Measurements from ENCODE around the gene CEACAM8.
"Not testable (repeated sequence)": the region's sequence is repeated elsewhere in the genome, so short reads cannot be mapped to it uniquely, and the experiment has no call there.

The CEACAM8 gene

DNA sequence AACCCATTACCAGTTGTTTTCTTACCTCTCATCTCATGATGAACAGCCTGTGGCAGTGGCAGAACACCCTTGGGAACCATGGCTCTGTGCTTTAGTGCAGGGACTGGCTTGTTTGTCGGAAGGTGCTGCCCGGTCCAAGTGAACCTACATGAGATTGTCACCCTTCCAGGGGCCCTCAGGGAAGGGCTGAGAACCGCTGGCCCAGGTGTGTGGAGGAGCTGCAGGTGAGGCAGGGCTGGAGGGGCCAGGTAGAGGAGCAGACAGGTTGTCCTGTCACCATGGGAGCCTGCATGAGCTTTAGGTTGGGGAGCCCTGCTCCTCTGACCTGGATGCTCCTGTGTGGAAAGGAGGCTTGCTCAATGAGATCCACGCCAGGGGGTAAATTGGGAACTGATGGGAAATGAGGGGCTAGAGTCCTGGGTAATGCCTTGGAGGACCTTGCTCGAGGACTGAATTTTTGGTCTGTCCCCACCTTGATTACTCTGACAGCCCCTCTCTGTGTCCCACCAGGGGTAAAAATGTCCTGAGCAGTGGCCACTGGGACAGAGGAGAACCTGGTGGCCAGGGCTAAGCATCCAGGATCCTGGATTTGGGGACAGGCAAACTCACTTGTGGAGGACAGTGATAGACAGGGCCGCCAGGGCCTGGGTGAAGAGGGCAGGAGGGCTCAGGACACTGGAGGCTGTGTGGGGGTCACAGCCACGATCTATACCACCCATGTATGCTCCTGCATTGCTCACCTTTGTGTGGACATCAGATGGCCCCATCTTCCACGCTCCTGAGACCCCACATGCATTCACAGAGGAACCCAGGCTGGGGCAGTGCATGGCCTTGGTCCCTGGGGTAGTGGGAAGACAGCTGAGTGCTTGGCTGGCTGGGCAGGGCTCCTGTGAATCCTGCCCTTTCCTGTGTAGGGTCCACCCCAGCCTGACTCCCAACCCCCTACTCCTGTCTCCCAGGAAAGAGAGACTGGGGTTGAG lies 42.3 kb downstream of the CEACAM8 start:
- H3K9me3 ChIP-seq (ENCODE audit: control insufficient read depth, insufficient read depth, low read length): no peaks in the 10 kb centered on the region; the same call in 1 of the 2 replicates
- TF ChIP-seq, protein P1, sequence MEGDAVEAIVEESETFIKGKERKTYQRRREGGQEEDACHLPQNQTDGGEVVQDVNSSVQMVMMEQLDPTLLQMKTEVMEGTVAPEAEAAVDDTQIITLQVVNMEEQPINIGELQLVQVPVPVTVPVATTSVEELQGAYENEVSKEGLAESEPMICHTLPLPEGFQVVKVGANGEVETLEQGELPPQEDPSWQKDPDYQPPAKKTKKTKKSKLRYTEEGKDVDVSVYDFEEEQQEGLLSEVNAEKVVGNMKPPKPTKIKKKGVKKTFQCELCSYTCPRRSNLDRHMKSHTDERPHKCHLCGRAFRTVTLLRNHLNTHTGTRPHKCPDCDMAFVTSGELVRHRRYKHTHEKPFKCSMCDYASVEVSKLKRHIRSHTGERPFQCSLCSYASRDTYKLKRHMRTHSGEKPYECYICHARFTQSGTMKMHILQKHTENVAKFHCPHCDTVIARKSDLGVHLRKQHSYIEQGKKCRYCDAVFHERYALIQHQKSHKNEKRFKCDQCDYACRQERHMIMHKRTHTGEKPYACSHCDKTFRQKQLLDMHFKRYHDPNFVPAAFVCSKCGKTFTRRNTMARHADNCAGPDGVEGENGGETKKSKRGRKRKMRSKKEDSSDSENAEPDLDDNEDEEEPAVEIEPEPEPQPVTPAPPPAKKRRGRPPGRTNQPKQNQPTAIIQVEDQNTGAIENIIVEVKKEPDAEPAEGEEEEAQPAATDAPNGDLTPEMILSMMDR (IDR thresholded peaks at IDR 0.05; ENCODE audit: low read depth, low read length, poor library complexity, severe bottlenecking): no peak
- TF ChIP-seq EZH2phosphoT487 (IDR thresholded peaks at IDR 0.05; ENCODE audit: borderline replicate concordance, low read length): no peak

DNA sequence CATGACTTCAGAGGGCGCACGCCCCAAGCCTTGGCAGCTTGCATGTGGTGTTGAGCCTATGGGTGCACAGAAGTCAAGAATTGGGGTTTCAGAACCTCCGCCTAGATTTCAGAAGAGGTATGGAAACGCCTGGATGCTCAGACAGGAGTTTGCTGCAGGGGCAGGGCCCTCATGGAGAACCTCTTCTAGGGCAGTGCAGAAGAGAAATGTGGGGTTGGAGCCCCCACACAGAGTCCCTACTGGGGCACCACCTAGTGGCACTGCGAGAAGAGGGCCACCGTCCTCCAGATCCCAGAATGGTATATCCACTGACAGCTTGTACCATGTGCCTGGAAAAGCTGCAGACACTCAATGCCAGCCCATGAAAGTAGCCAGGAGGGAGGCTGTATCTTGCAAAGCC lies 44.2 kb downstream of the CEACAM8 start:
- H3K36me3 ChIP-seq (ENCODE audit: control insufficient read depth, low read length); H3K4me3 ChIP-seq (ENCODE audit: low read length); H4K20me1 ChIP-seq (ENCODE audit: control insufficient read depth, insufficient read depth, low read depth, low read length); H3F3A ChIP-seq (ENCODE audit: control insufficient read depth, insufficient read depth); H3K27me3 ChIP-seq (ENCODE audit: control insufficient read depth, low read length); H3K79me2 ChIP-seq (ENCODE audit: control insufficient read depth, low read length); H3K27ac ChIP-seq (ENCODE audit: low read depth, low read length); H3K9me2 ChIP-seq (replicated peaks; ENCODE audit: control insufficient read depth, low read length); H3K9me3 ChIP-seq (ENCODE audit: control insufficient read depth, insufficient read depth, low read length); H3K4me2 ChIP-seq (ENCODE audit: low read length); H3K4me1 ChIP-seq (ENCODE audit: control insufficient read depth, low read length): not testable (repeated sequence)

More for the DNA sequence above, 42.3 kb downstream of the CEACAM8 start:
- no peak overlapping the region for H3K4me2 ChIP-seq (ENCODE audit: low read length)
- no peaks in the 10 kb centered on the region for H3F3A ChIP-seq (ENCODE audit: control insufficient read depth, insufficient read depth)
- H3K27ac ChIP-seq (ENCODE audit: low read depth, low read length): no peak overlapping the region
- H3K79me2 ChIP-seq (ENCODE audit: control insufficient read depth, low read length): no peaks in the 10 kb centered on the region
- no peak overlapping the region for H3K4me3 ChIP-seq (ENCODE audit: low read length)
- H3K27me3 ChIP-seq (ENCODE audit: control insufficient read depth, low read length): peaks cover 10% of the 10 kb centered on the region; the same call in 1 of the 2 replicates
- no peaks in the 10 kb centered on the region for H4K20me1 ChIP-seq (ENCODE audit: control insufficient read depth, insufficient read depth, low read depth, low read length)
- no peaks in the 10 kb centered on the region for H3K9me2 ChIP-seq (replicated peaks; ENCODE audit: control insufficient read depth, low read length)
- H3K36me3 ChIP-seq (ENCODE audit: control insufficient read depth, low read length): no peaks in the 10 kb centered on the region
- H3K4me1 ChIP-seq (ENCODE audit: control insufficient read depth, low read length): no peaks in the 10 kb centered on the region; the same call in 1 of the 2 replicates

DNA sequence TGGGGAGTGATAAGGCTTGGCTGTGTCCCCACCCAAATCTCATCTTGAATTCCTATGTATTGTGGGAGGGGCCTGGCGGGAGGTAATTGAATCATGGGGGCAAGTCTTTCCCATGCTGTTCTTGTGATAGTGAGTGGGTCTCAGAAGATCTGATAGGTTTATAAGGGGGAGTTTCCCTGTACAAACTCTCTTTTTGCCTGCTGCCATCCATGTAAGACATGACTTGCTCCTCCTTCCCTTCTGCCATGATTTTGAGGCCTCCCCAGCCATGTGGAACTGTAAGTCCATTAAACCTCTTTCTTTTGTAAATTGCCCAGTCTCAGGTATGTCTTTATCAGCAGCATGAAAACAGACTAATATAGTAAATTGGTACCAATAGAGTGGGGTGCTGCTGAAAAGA lies 45.7 kb downstream of the CEACAM8 start:
- H3K27ac ChIP-seq (ENCODE audit: low read depth, low read length); H3K79me2 ChIP-seq (ENCODE audit: control insufficient read depth, low read length); H4K20me1 ChIP-seq (ENCODE audit: control insufficient read depth, insufficient read depth, low read depth, low read length); H3K27me3 ChIP-seq (ENCODE audit: control insufficient read depth, low read length); H3K9me3 ChIP-seq (ENCODE audit: control insufficient read depth, insufficient read depth, low read length); H3F3A ChIP-seq (ENCODE audit: control insufficient read depth, insufficient read depth); H3K4me3 ChIP-seq (ENCODE audit: low read length); H3K36me3 ChIP-seq (ENCODE audit: control insufficient read depth, low read length); H3K9me2 ChIP-seq (replicated peaks; ENCODE audit: control insufficient read depth, low read length); H3K4me2 ChIP-seq (ENCODE audit: low read length): not testable (repeated sequence)
- H3K4me1 ChIP-seq (ENCODE audit: control insufficient read depth, low read length): peaks cover 11% of the 10 kb centered on the region

DNA sequence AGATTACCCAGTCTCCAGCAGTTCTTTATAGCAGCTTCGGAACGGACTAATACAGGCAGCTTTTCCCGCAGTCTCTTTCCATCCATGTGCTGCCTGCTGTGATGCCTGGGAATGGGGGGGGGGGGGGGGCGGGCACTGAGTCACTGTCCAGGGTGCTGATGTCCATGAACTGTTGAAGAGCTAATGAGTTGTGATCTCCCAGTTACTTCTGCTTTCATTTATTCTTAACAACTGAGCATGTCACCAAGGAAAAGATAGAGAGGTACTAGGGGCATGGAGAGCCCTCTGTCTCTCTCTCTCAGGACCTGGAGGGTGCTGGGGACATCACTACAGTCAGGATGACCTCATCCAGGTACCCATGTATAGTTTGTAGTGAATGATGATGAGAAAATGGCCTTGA lies 46.2 kb downstream of the CEACAM8 start:
- TF ChIP-seq, protein P1 (IDR thresholded peaks at IDR 0.05; ENCODE audit: low read depth, low read length, poor library complexity, severe bottlenecking): no peak
- no peak for TF ChIP-seq EZH2phosphoT487 (IDR thresholded peaks at IDR 0.05; ENCODE audit: borderline replicate concordance, low read length)
- no peak overlapping the region for H3K4me2 ChIP-seq (ENCODE audit: low read length)
- H3K27me3 ChIP-seq (ENCODE audit: control insufficient read depth, low read length): no peaks in the 10 kb centered on the region
- no peaks in the 10 kb centered on the region for H3F3A ChIP-seq (ENCODE audit: control insufficient read depth, insufficient read depth)
- H3K9me3 ChIP-seq (ENCODE audit: control insufficient read depth, insufficient read depth, low read length): no peaks in the 10 kb centered on the region; the same call in 1 of the 2 replicates
- H3K4me3 ChIP-seq (ENCODE audit: low read length): no peak overlapping the region
- H3K27ac ChIP-seq (ENCODE audit: low read depth, low read length): no peak overlapping the region
- H3K4me1 ChIP-seq (ENCODE audit: control insufficient read depth, low read length): peaks cover 11% of the 10 kb centered on the region
- H3K9me2 ChIP-seq (replicated peaks; ENCODE audit: control insufficient read depth, low read length): no peaks in the 10 kb centered on the region
- no peaks in the 10 kb centered on the region for H3K36me3 ChIP-seq (ENCODE audit: control insufficient read depth, low read length)
- no peaks in the 10 kb centered on the region for H4K20me1 ChIP-seq (ENCODE audit: control insufficient read depth, insufficient read depth, low read depth, low read length)
- H3K79me2 ChIP-seq (ENCODE audit: control insufficient read depth, low read length): no peaks in the 10 kb centered on the region

All from DOHH2 (cell line).